H1 (cell line): ENCODE measurements around the gene VPS51. TPM values are rescaled to one million over a fixed set of nuclear protein-coding genes. Genes with fewer than 3 reads are reported as not detected.

Experiments
- CEBPB ChIP-seq: IDR thresholded peaks from 2 replicates; pipeline ENCODE4 v1.6.1; 2012; ENCODE audit warnings: low read depth, low read length
- GTF2F1 ChIP-seq: IDR thresholded peaks from 2 replicates; pipeline ENCODE4 v1.6.1; 2012; ENCODE audit warnings: low read depth, low read length, improper control_type of control experiment, borderline replicate concordance
- polyA plus RNA-seq, 7 experiments: library from polyadenylated mRNA; depleted of rRNA in 3 of 7; stranded (reverse) in 5 of 7; unstranded in 2 of 7; fragments of >200 nt in 5 of 7; fragments of 200-250 nt in 2 of 7; gene quantifications; 1 replicate in 5 of 7; 2 replicates in 1 of 7; 4 replicates in 1 of 7; pipeline versions ENCODE4 v1.2.1 to v1.2.3, GENCODE V29; 2011 to 2013; ENCODE audit warnings: missing spikeins in 2 of 7, mixed read lengths in 2 of 7
- total RNA-seq: library from RNA; stranded (reverse); fragmentation: NEBNext Ultra II Directional; extraction: Animal tissue kit (Norgen Biotek cat#: 25700); gene quantifications from 2 replicates; pipeline ENCODE4 v1.2.1, GENCODE V29; 2021
- TF ChIP-seq, protein P1 (sequence below): IDR thresholded peaks from 2 replicates; pipeline ENCODE4 v1.6.1; 2011; ENCODE audit warnings: low read length, improper control_type of control experiment
- TF ChIP-seq, protein P2 (sequence below), 3 experiments: IDR thresholded peaks; 1 replicate in 2 of 3; 2 replicates in 1 of 3; pipeline versions ENCODE4 v1.5.1 to v1.6.1; 2011; ENCODE audit warnings: low read length in 3 of 3, mild to moderate bottlenecking in 3 of 3, inconsistent platforms in 2 of 3, low read depth in 1 of 3, moderate library complexity in 1 of 3; ENCODE audit not compliant: insufficient read depth in 1 of 3; ENCODE audit errors: control extremely low read depth in 1 of 3

VPS51 gene
- total and polyA plus RNA-seq, 2 of the 8 experiments (the other 6 are each of a cell fraction or from before 2014, with no cell fraction given) = 97.4 to 142 TPM

DNA sequence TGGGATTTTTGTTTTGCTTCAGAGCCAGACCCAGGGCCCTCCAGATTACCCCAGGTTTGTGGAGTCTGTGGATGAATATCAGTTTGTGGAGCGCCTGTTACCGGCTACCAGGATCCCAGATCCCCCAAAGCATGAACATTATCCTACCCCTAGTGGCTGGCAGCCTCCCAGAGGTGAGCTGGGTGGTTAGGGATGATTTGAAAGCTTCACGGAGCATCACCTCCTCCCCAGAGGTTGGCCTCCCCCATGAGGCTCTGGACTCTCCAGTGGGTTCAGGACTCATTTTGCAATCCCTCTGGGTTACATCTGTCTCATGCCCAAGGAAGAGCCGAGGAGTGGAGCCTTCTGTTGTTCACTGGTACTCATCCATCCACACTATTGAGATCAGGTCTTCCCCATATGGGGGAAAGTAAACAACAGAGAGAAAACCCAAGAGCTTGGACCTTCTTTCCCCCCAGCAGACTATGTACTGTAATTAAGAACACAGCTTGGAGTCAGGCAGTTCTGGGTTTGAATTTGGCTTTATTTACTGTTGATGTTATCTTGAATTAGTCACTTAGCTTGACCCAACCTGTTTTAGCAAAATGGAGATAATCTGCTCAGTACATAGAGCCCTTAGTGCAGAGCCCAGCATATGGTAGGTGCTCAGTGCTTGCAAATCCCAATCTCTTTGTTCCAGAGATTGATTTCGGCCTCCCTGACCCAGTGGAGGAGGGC is 28.6 kb downstream of the VPS51 start (continued):
- TF ChIP-seq, protein P1, sequence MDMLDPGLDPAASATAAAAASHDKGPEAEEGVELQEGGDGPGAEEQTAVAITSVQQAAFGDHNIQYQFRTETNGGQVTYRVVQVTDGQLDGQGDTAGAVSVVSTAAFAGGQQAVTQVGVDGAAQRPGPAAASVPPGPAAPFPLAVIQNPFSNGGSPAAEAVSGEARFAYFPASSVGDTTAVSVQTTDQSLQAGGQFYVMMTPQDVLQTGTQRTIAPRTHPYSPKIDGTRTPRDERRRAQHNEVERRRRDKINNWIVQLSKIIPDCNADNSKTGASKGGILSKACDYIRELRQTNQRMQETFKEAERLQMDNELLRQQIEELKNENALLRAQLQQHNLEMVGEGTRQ = no peak
- TF ChIP-seq CEBPB (no peak), GTF2F1 (no peak)
- TF ChIP-seq, protein P2, sequence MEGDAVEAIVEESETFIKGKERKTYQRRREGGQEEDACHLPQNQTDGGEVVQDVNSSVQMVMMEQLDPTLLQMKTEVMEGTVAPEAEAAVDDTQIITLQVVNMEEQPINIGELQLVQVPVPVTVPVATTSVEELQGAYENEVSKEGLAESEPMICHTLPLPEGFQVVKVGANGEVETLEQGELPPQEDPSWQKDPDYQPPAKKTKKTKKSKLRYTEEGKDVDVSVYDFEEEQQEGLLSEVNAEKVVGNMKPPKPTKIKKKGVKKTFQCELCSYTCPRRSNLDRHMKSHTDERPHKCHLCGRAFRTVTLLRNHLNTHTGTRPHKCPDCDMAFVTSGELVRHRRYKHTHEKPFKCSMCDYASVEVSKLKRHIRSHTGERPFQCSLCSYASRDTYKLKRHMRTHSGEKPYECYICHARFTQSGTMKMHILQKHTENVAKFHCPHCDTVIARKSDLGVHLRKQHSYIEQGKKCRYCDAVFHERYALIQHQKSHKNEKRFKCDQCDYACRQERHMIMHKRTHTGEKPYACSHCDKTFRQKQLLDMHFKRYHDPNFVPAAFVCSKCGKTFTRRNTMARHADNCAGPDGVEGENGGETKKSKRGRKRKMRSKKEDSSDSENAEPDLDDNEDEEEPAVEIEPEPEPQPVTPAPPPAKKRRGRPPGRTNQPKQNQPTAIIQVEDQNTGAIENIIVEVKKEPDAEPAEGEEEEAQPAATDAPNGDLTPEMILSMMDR (IDR thresholded peaks at IDR 0.05; ENCODE audit: control extremely low read depth in 1 of 3, insufficient read depth in 1 of 3, low read depth in 1 of 3, low read length in 3 of 3) = no peak
